Mucosa of rectum (tissue), 2 donors: Measurements from ENCODE around the gene TECRL.

Source experiments
- H3K27ac ChIP-seq, 2 donors: one replicate each; pipeline ENCODE4 v1.7.0; 2013; ENCODE audit warnings: inconsistent platforms in 2 of 2, low read depth in 2 of 2, low read length in 2 of 2
- H3K27me3 ChIP-seq, 2 donors: one replicate each; pipeline ENCODE4 v1.7.0; 2013; ENCODE audit warnings: low read length in 2 of 2; ENCODE audit not compliant: control insufficient read depth in 2 of 2, insufficient read depth in 2 of 2
- H3K36me3 ChIP-seq, 2 donors: one replicate each; pipeline ENCODE4 v1.7.0; 2013; ENCODE audit warnings: low read length in 2 of 2; ENCODE audit not compliant: control insufficient read depth in 2 of 2, insufficient read depth in 2 of 2
- H3K4me1 ChIP-seq, 2 donors: one replicate each; pipeline ENCODE4 v1.7.0; 2013; ENCODE audit warnings: low read length in 2 of 2, mild to moderate bottlenecking in 1 of 2; ENCODE audit not compliant: control insufficient read depth in 2 of 2, insufficient read depth in 2 of 2
- H3K4me3 ChIP-seq, 2 donors: one replicate each; pipeline ENCODE4 v1.7.0; 2013; ENCODE audit warnings: low read length in 2 of 2
- H3K9ac ChIP-seq, 2 donors: one replicate each; pipeline ENCODE4 v1.7.0; 2013; ENCODE audit warnings: low read length in 2 of 2, low read depth in 1 of 2, mild to moderate bottlenecking in 1 of 2
- H3K9me3 ChIP-seq, 2 donors: one replicate each; pipeline ENCODE4 v1.7.0; 2013; ENCODE audit warnings: low read length in 2 of 2; ENCODE audit not compliant: control insufficient read depth in 2 of 2
- donor health status: healthy.
- donor health status: Normal muscosa, but diverticular disease.

Gene TECRL

GRCh38 chr4:64334964-64335363 is 74.3 kb downstream of the TECRL start:
- H3K27ac ChIP-seq = no peak overlapping the region
- no peak overlapping the region for H3K9ac ChIP-seq
- no peaks in the 10 kb centered on the region for H3K36me3 ChIP-seq
- no peak overlapping the region for H3K4me3 ChIP-seq
- H3K4me1 ChIP-seq = no peaks in the 10 kb centered on the region
- H3K9me3 ChIP-seq = peaks cover 0 to 2% of the 10 kb centered on the region in 2 donors
- no peaks in the 10 kb centered on the region for H3K27me3 ChIP-seq

- Histone ChIP-seq H3K4me3 (no peak overlapping the region), H3K27me3 (no peaks in the 10 kb centered on the region), H3K36me3 (no peaks in the 10 kb centered on the region), H3K27ac (no peak overlapping the region), H3K4me1 (no peaks in the 10 kb centered on the region), H3K9me3 (no peaks in the 10 kb centered on the region), H3K9ac (no peak overlapping the region)
These were observed 79.1 kb downstream of the TECRL start for GRCh38 chr4:64330143-64330542.

- Histone ChIP-seq H3K9ac (no peak overlapping the region), H3K27ac (no peak overlapping the region), H3K4me3 (no peak overlapping the region), H3K9me3 (no peaks in the 10 kb centered on the region), H3K27me3 (no peaks in the 10 kb centered on the region), H3K4me1 (no peaks in the 10 kb centered on the region), H3K36me3 (no peaks in the 10 kb centered on the region)
These were observed 82.0 kb downstream of the TECRL start for GRCh38 chr4:64327237-64327636.

- no peaks in the 10 kb centered on the region for H3K4me1 ChIP-seq
- no peak overlapping the region for H3K9ac ChIP-seq
- no peaks in the 10 kb centered on the region for H3K36me3 ChIP-seq
- no peak overlapping the region for H3K4me3 ChIP-seq
- no peaks in the 10 kb centered on the region for H3K27me3 ChIP-seq
- no peak overlapping the region for H3K27ac ChIP-seq
- H3K9me3 ChIP-seq = no peaks in the 10 kb centered on the region
These were observed 82.7 kb downstream of the TECRL start for GRCh38 chr4:64326507-64326906.

GRCh38 chr4:64306255-64306565 is 103.0 kb downstream of the TECRL start:
- H3K27me3 ChIP-seq = no peaks in the 10 kb centered on the region
- H3K9ac ChIP-seq = no peak overlapping the region
- no peak overlapping the region for H3K27ac ChIP-seq
- H3K4me1 ChIP-seq = no peaks in the 10 kb centered on the region
- no peak overlapping the region for H3K4me3 ChIP-seq
- peaks cover 0 to 6% of the 10 kb centered on the region in 2 donors for H3K9me3 ChIP-seq
- H3K36me3 ChIP-seq = no peaks in the 10 kb centered on the region

- Histone ChIP-seq H3K27me3 (no peaks in the 10 kb centered on the region), H3K9me3 (peaks cover 0 to 6% of the 10 kb centered on the region in 2 donors), H3K27ac (no peak overlapping the region), H3K9ac (no peak overlapping the region), H3K4me3 (no peak overlapping the region), H3K36me3 (no peaks in the 10 kb centered on the region), H3K4me1 (no peaks in the 10 kb centered on the region)
These were observed 103.5 kb downstream of the TECRL start for GRCh38 chr4:64305565-64306254.

- Histone ChIP-seq H3K9me3 (no peaks in the 10 kb centered on the region), H3K9ac (no peak overlapping the region), H3K36me3 (no peaks in the 10 kb centered on the region), H3K4me1 (no peaks in the 10 kb centered on the region), H3K4me3 (no peak overlapping the region), H3K27ac (no peak overlapping the region), H3K27me3 (no peaks in the 10 kb centered on the region)
These were observed 136.8 kb downstream of the TECRL start for GRCh38 chr4:64272432-64272831.

- H3K9ac ChIP-seq = no peak overlapping the region
- no peaks in the 10 kb centered on the region for H3K9me3 ChIP-seq
- no peaks in the 10 kb centered on the region for H3K4me1 ChIP-seq
- H3K27me3 ChIP-seq = no peaks in the 10 kb centered on the region
- no peak overlapping the region for H3K4me3 ChIP-seq
- no peaks in the 10 kb centered on the region for H3K36me3 ChIP-seq
- H3K27ac ChIP-seq = no peak overlapping the region
These were observed 137.6 kb downstream of the TECRL start for GRCh38 chr4:64271601-64272081.

- Histone ChIP-seq H3K36me3 (no peaks in the 10 kb centered on the region), H3K27me3 (no peaks in the 10 kb centered on the region), H3K4me1 (no peaks in the 10 kb centered on the region), H3K9ac (no peak overlapping the region), H3K27ac (no peak overlapping the region), H3K9me3 (no peaks in the 10 kb centered on the region), H3K4me3 (no peak overlapping the region)
These were observed 142.6 kb downstream of the TECRL start for GRCh38 chr4:64266669-64267068.

GRCh38 chr4:64266263-64266662 is 143.0 kb downstream of the TECRL start:
- Histone ChIP-seq H3K4me3 (no peak overlapping the region), H3K27ac (no peak overlapping the region), H3K36me3 (no peaks in the 10 kb centered on the region), H3K9ac (no peak overlapping the region), H3K9me3 (no peaks in the 10 kb centered on the region), H3K4me1 (no peaks in the 10 kb centered on the region), H3K27me3 (no peaks in the 10 kb centered on the region)

- no peaks in the 10 kb centered on the region for H3K36me3 ChIP-seq
- no peaks in the 10 kb centered on the region for H3K4me1 ChIP-seq
- no peak overlapping the region for H3K27ac ChIP-seq
These were observed 157.5 kb downstream of the TECRL start for GRCh38 chr4:64251781-64252180.

More at GRCh38 chr4:64251781-64252180, 157.5 kb downstream of the TECRL start:
- Histone ChIP-seq H3K27me3 (no peaks in the 10 kb centered on the region), H3K9me3 (peaks cover 0 to 2% of the 10 kb centered on the region in 2 donors), H3K9ac (no peak overlapping the region), H3K4me3 (no peak overlapping the region)
